HEK293 (cell line): Measurements from ENCODE around the gene CDC42SE2.

Experiments used
- CTCF ChIA-PET: fragments of 350-600 bp; formaldehyde crosslinking; extraction: SDS; loops from one replicate; lab custom pipeline; 2021; ENCODE audit warnings: antibody characterized with exemption; lab: Yijun Ruan, JAX
- POLR2A ChIA-PET: fragments of 300-600 bp; formaldehyde crosslinking; extraction: SDS; loops from one replicate; lab custom pipeline; 2020; ENCODE audit warnings: antibody characterized with exemption, inconsistent platforms; lab: Yijun Ruan, JAX
- H3K27ac ChIP-seq: fragments of 200-500 bp; sonication (Bioruptor generic); 2 replicates; pipeline ENCODE4 v1.5.1; 2014; ENCODE audit warnings: low read depth, low read length, control low read depth, inconsistent platforms; ENCODE audit errors: extremely low read depth
- H3K36me3 ChIP-seq, 2 experiments: fragments of 200-500 bp in 1 of 2; sonication (Bioruptor generic) in 1 of 2; 1 replicate in 1 of 2; 2 replicates in 1 of 2; pipeline ENCODE4 v1.5.1; 2014 to 2017; ENCODE audit warnings: inconsistent platforms in 2 of 2, low read length in 2 of 2; ENCODE audit not compliant: control insufficient read depth in 2 of 2, insufficient read depth in 1 of 2
- H3K4me1 ChIP-seq: fragments of 200-500 bp; sonication (Bioruptor generic); 2 replicates; pipeline ENCODE4 v1.5.1; 2014; ENCODE audit warnings: mild to moderate bottlenecking, low read length, inconsistent platforms; ENCODE audit not compliant: control insufficient read depth, insufficient read depth
- H3K4me3 ChIP-seq: 2 replicates; pipeline ENCODE4 v1.5.1; 2011; ENCODE audit warnings: low read depth, mild to moderate bottlenecking, control low read depth, low read length, moderate library complexity
- H3K9me3 ChIP-seq: fragments of 200-500 bp; sonication (Bioruptor generic); 2 replicates; pipeline ENCODE4 v1.5.1; 2014; ENCODE audit warnings: low read depth, low read length, inconsistent platforms; ENCODE audit not compliant: control insufficient read depth, insufficient read depth
- GFI1B ChIP-seq: fragments of 450-650 bp; formaldehyde crosslinking; IDR thresholded peaks from 2 replicates; pipeline ENCODE4 v1.5.1; 2016; ENCODE audit warnings: missing biosample characterization, missing genetic modification characterization
- MZF1 ChIP-seq: fragments of 450-650 bp; formaldehyde crosslinking; IDR thresholded peaks from 2 replicates; pipeline ENCODE4 v1.5.1; 2017; ENCODE audit warnings: missing biosample characterization, missing genetic modification characterization, borderline replicate concordance
- ZNF391 ChIP-seq: fragments of 450-650 bp; formaldehyde crosslinking; IDR thresholded peaks from 2 replicates; pipeline ENCODE4 v1.5.1; 2016; ENCODE audit warnings: low read depth, missing biosample characterization, missing genetic modification characterization, borderline replicate concordance
- ZNF530 ChIP-seq: fragments of 450-650 bp; formaldehyde crosslinking; IDR thresholded peaks from 2 replicates; pipeline ENCODE4 v1.5.1; 2016; ENCODE audit warnings: low read depth, missing biosample characterization, missing genetic modification characterization
- ZNF626 ChIP-seq: fragments of 450-650 bp; sonication (Bioruptor Pico); formaldehyde crosslinking; IDR thresholded peaks from 2 replicates; pipeline ENCODE4 v1.5.1; 2018; ENCODE audit warnings: missing biosample characterization, missing genetic modification characterization, inconsistent platforms
- ZNF768 ChIP-seq: fragments of 450-650 bp; formaldehyde crosslinking; IDR thresholded peaks from 2 replicates; pipeline ENCODE4 v1.5.1; 2018; ENCODE audit warnings: missing biosample characterization, mild to moderate bottlenecking, missing genetic modification characterization
- ZNF843 ChIP-seq: fragments of 450-650 bp; formaldehyde crosslinking; IDR thresholded peaks from 2 replicates; pipeline ENCODE4 v1.5.1; 2016; ENCODE audit warnings: missing biosample characterization, missing genetic modification characterization
- TF ChIP-seq, protein P1 (sequence below): fragments of 450-650 bp; formaldehyde crosslinking; IDR thresholded peaks from 2 replicates; pipeline ENCODE4 v1.5.1; 2016; ENCODE audit warnings: missing biosample characterization, missing genetic modification characterization
- TF ChIP-seq, protein P2 (sequence below): fragments of 450-650 bp; formaldehyde crosslinking; conservative IDR thresholded peaks from 2 replicates; pipeline ENCODE4 v1.5.1; 2016; ENCODE audit warnings: low read depth, missing biosample characterization, missing genetic modification characterization

Gene CDC42SE2

DNA sequence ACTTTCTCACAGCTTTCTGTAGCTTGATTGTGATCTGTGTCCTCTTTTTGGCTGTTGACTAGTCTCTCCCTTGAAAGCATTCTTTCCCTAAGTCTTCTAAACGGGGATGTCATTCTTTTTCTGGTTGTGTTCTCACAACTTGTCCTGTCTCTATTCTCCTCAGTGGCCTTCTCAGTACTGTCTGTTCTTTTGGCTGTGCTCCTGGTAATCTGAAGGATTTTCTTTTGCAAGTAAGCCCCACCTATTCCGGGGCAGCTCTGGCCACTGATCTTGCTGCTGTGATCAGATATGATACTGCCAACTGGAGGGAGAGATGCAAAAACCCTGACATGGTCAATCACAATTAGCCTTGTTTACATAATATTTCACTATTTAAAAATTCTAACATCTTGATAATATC, 172.2 kb downstream of the CDC42SE2 start:
- TF ChIP-seq ZNF391 (tag by site-specific recombination) (no peak), GFI1B (no peak), ZNF843 (tag by site-specific recombination) (no peak), ZNF530 (tag by site-specific recombination) (no peak), ZNF626 (tag by site-specific recombination) (no peak)
- TF ChIP-seq, protein P1, sequence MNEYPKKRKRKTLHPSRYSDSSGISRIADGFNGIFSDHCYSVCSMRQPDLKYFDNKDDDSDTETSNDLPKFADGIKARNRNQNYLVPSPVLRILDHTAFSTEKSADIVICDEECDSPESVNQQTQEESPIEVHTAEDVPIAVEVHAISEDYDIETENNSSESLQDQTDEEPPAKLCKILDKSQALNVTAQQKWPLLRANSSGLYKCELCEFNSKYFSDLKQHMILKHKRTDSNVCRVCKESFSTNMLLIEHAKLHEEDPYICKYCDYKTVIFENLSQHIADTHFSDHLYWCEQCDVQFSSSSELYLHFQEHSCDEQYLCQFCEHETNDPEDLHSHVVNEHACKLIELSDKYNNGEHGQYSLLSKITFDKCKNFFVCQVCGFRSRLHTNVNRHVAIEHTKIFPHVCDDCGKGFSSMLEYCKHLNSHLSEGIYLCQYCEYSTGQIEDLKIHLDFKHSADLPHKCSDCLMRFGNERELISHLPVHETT: no peak
- TF ChIP-seq, protein P2, sequence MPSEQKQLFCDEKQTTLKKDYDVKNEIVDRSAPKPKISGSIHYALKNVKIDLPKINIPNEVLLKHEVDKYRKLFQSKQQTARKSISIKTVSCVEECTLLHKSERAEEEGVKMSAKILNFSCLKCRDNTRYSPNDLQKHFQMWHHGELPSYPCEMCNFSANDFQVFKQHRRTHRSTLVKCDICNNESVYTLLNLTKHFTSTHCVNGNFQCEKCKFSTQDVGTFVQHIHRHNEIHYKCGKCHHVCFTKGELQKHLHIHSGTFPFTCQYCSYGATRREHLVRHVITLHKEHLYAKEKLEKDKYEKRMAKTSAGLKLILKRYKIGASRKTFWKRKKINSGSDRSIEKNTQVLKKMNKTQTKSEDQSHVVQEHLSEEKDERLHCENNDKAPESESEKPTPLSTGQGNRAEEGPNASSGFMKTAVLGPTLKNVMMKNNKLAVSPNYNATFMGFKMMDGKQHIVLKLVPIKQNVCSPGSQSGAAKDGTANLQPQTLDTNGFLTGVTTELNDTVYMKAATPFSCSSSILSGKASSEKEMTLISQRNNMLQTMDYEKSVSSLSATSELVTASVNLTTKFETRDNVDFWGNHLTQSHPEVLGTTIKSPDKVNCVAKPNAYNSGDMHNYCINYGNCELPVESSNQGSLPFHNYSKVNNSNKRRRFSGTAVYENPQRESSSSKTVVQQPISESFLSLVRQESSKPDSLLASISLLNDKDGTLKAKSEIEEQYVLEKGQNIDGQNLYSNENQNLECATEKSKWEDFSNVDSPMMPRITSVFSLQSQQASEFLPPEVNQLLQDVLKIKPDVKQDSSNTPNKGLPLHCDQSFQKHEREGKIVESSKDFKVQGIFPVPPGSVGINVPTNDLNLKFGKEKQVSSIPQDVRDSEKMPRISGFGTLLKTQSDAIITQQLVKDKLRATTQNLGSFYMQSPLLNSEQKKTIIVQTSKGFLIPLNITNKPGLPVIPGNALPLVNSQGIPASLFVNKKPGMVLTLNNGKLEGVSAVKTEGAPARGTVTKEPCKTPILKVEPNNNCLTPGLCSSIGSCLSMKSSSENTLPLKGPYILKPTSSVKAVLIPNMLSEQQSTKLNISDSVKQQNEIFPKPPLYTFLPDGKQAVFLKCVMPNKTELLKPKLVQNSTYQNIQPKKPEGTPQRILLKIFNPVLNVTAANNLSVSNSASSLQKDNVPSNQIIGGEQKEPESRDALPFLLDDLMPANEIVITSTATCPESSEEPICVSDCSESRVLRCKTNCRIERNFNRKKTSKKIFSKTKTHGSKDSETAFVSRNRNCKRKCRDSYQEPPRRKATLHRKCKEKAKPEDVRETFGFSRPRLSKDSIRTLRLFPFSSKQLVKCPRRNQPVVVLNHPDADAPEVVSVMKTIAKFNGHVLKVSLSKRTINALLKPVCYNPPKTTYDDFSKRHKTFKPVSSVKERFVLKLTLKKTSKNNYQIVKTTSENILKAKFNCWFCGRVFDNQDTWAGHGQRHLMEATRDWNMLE: no peak
- TF ChIP-seq, all 188 proteins: peak for 0
- peaks cover 41 to 79% of the 10 kb centered on the region in 2 experiments for H3K36me3 ChIP-seq
- H3K4me1 ChIP-seq: no peaks in the 10 kb centered on the region
- no peaks in the 10 kb centered on the region for H3K9me3 ChIP-seq
- ChIA-PET CTCF (interaction anchor here (1.3 kb wide), 1 partner anchor 13 kb away, joined by 5 read pairs; no protein-coding TSS in a partner anchor), POLR2A (no interaction called here)
- no peak overlapping the region for H3K4me3 ChIP-seq
- H3K27ac ChIP-seq: no peak overlapping the region

DNA sequence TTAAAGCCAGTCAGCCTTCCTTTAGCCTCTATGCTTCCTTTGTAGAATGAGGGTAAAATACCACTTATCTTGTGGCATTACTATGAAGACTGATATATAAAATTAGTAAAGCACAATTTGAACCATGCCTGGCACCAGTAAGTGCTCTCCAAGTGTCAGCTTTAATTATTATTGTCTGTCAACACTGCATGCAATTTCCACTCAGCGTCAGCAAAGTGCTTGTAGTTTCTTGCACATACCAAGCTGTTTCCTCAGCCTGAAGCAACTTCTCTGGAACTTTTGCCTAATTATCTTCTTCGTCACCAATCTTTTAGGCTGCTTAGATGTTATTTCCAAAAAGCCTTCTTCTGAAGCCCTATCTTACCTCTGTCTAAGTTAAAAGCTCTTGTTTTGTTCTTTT, 177.3 kb downstream of the CDC42SE2 start:
- TF ChIP-seq ZNF768 (no peak), MZF1 (tag by site-specific recombination) (no peak)
- H3K36me3 ChIP-seq: peaks cover 31 to 68% of the 10 kb centered on the region in 2 experiments
- no peak overlapping the region for H3K4me3 ChIP-seq
- no peaks in the 10 kb centered on the region for H3K4me1 ChIP-seq
- CTCF ChIA-PET: interaction anchor here (0.7 to 1.5 kb wide), 2 partner anchors 12 to 1358 kb away, joined by 3 to 4 read pairs; no protein-coding TSS in a partner anchor
- POLR2A ChIA-PET: no interaction called here
- H3K9me3 ChIP-seq: no peaks in the 10 kb centered on the region
- H3K27ac ChIP-seq: no peak overlapping the region
